ENCODE measurements around the gene GTPBP6.
"Not testable (repeated sequence)": the region's sequence is repeated elsewhere in the genome, so short reads cannot be mapped to it uniquely, and the experiment has no call there.

The GTPBP6 gene

GRCh38 chrX:329291-329910, 10.8 kb upstream of the GTPBP6 start:
- Histone ChIP-seq H3K4me3 (ENCODE audit: low read length) (no peak overlapping the region), H3K36me3 (ENCODE audit: control insufficient read depth, low read length) (peaks cover 21% of the 10 kb centered on the region), H3K9me2 (replicated peaks; ENCODE audit: control insufficient read depth, low read length) (no peaks in the 10 kb centered on the region), H3K4me1 (ENCODE audit: control insufficient read depth, low read length) (peaks cover 9% of the 10 kb centered on the region), H3K79me2 (ENCODE audit: control insufficient read depth, low read length) (no peaks in the 10 kb centered on the region), H3F3A (ENCODE audit: control insufficient read depth, insufficient read depth) (peaks cover 3% of the 10 kb centered on the region; the same call in 1 of the 2 replicates), H3K9me3 (ENCODE audit: control insufficient read depth, insufficient read depth, low read length) (peaks cover 4% of the 10 kb centered on the region; the same call in 1 of the 2 replicates), H3K27me3 (ENCODE audit: control insufficient read depth, low read length) (no peaks in the 10 kb centered on the region), H3K27ac (ENCODE audit: low read depth, low read length) (no peak overlapping the region), H3K4me2 (ENCODE audit: low read length) (no peak overlapping the region), H4K20me1 (ENCODE audit: control insufficient read depth, insufficient read depth, low read depth, low read length) (no peaks in the 10 kb centered on the region)
- TF ChIP-seq EZH2phosphoT487 (IDR thresholded peaks at IDR 0.05; ENCODE audit: borderline replicate concordance, low read length) (no peak), CTCF (IDR thresholded peaks at IDR 0.05; ENCODE audit: low read depth, low read length, poor library complexity, severe bottlenecking) (no peak)

- Histone ChIP-seq H3K36me3 (ENCODE audit: control insufficient read depth, low read length) (peaks cover 4% of the 10 kb centered on the region), H3K4me2 (ENCODE audit: low read length) (no peak overlapping the region), H3K79me2 (ENCODE audit: control insufficient read depth, low read length) (no peaks in the 10 kb centered on the region), H3K27me3 (ENCODE audit: control insufficient read depth, low read length) (no peaks in the 10 kb centered on the region), H3K27ac (ENCODE audit: low read depth, low read length) (no peak overlapping the region), H3F3A (ENCODE audit: control insufficient read depth, insufficient read depth) (peaks cover 8% of the 10 kb centered on the region; the same call in 1 of the 2 replicates), H3K4me1 (ENCODE audit: control insufficient read depth, low read length) (peaks cover 18% of the 10 kb centered on the region), H3K9me3 (ENCODE audit: control insufficient read depth, insufficient read depth, low read length) (peaks cover 4% of the 10 kb centered on the region; the same call in 1 of the 2 replicates), H3K9me2 (replicated peaks; ENCODE audit: control insufficient read depth, low read length) (no peaks in the 10 kb centered on the region), H4K20me1 (ENCODE audit: control insufficient read depth, insufficient read depth, low read depth, low read length) (no peaks in the 10 kb centered on the region), H3K4me3 (ENCODE audit: low read length) (no peak overlapping the region)
- TF ChIP-seq EZH2phosphoT487 (IDR thresholded peaks at IDR 0.05; ENCODE audit: borderline replicate concordance, low read length) (no peak), CTCF (IDR thresholded peaks at IDR 0.05; ENCODE audit: low read depth, low read length, poor library complexity, severe bottlenecking) (no peak)
Observed at GRCh38 chrX:327660-328126, 9.1 kb upstream of the GTPBP6 start.

GRCh38 chrX:324664-325063, 6.1 kb upstream of the GTPBP6 start:
- H3K9me2 ChIP-seq (replicated peaks; ENCODE audit: control insufficient read depth, low read length); H3K4me2 ChIP-seq (ENCODE audit: low read length); H3K36me3 ChIP-seq (ENCODE audit: control insufficient read depth, low read length); H4K20me1 ChIP-seq (ENCODE audit: control insufficient read depth, insufficient read depth, low read depth, low read length); H3K27me3 ChIP-seq (ENCODE audit: control insufficient read depth, low read length); H3K4me3 ChIP-seq (ENCODE audit: low read length); H3K27ac ChIP-seq (ENCODE audit: low read depth, low read length); H3K79me2 ChIP-seq (ENCODE audit: control insufficient read depth, low read length); H3K9me3 ChIP-seq (ENCODE audit: control insufficient read depth, insufficient read depth, low read length): not testable (repeated sequence)
- Histone ChIP-seq H3F3A (ENCODE audit: control insufficient read depth, insufficient read depth) (peaks cover 10% of the 10 kb centered on the region; the same call in 1 of the 2 replicates), H3K4me1 (ENCODE audit: control insufficient read depth, low read length) (peaks cover 22% of the 10 kb centered on the region)

Measured in DOHH2 (cell line).